Natural killer cell (primary cell): ENCODE measurements around the gene OR4D1. TPM values are rescaled to one million over a fixed set of nuclear protein-coding genes. Genes with fewer than 3 reads are reported as not detected.

Experiments
- ATAC-seq, 3 donors: fragments of 150-1000 bp in 2 of 3; fragments of 200-7000 bp in 1 of 3; cut with Tn5 transposase; 1 replicate in 1 of 3; 2 replicates in 2 of 3; pipeline ENCODE4 v1.10.0; 2021; ENCODE audit warnings: mild to moderate bottlenecking in 2 of 3, moderate library complexity in 2 of 3
- DNase-seq, 2 donors: peaks; one replicate each; pipeline versions ENCODE4 v3.0.0 to v3.0.0-alpha.2; 2013 to 2021; ENCODE audit warnings: mixed read lengths in 1 of 2
- H3K27ac ChIP-seq: one replicate; pipeline ENCODE4 v1.5.1; 2013; ENCODE audit warnings: mild to moderate bottlenecking, low read length
- H3K27me3 ChIP-seq: one replicate; pipeline ENCODE4 v1.6.1; 2013; ENCODE audit warnings: low read length; ENCODE audit not compliant: control insufficient read depth, insufficient read depth
- H3K36me3 ChIP-seq: one replicate; pipeline ENCODE4 v1.6.1; 2013; ENCODE audit warnings: low read length; ENCODE audit not compliant: control insufficient read depth, insufficient read depth
- H3K4me1 ChIP-seq: one replicate; pipeline ENCODE4 v1.6.1; 2013; ENCODE audit warnings: low read length; ENCODE audit not compliant: control insufficient read depth, insufficient read depth
- H3K4me3 ChIP-seq: one replicate; pipeline ENCODE4 v1.5.1; 2013; ENCODE audit warnings: low read length
- H3K9me3 ChIP-seq: one replicate; pipeline ENCODE4 v1.6.1; 2013; ENCODE audit warnings: low read length; ENCODE audit not compliant: control insufficient read depth, insufficient read depth
- H3K27ac Mint-ChIP-seq, 2 donors: one replicate each; pipeline ENCODE4 v1.8.0; 2022; ENCODE audit warnings: mild to moderate bottlenecking in 2 of 2, mixed read lengths in 2 of 2, moderate library complexity in 1 of 2
- H3K27me3 Mint-ChIP-seq, 2 donors: one replicate each; pipeline ENCODE4 v1.8.0; 2022; ENCODE audit warnings: low read depth in 2 of 2, mixed read lengths in 2 of 2
- H3K36me3 Mint-ChIP-seq: one replicate; pipeline ENCODE4 v1.8.0; 2022; ENCODE audit warnings: mixed read lengths
- H3K4me1 Mint-ChIP-seq, 2 donors: one replicate each; pipeline ENCODE4 v1.8.0; 2022; ENCODE audit warnings: mixed read lengths in 2 of 2
- H3K4me3 Mint-ChIP-seq: one replicate; pipeline ENCODE4 v1.8.0; 2022; ENCODE audit warnings: mild to moderate bottlenecking, moderate library complexity, mixed read lengths
- H3K9me3 Mint-ChIP-seq, 2 donors: one replicate each; pipeline ENCODE4 v1.8.0; 2022; ENCODE audit warnings: mixed read lengths in 2 of 2
- CTCF ChIP-seq: fragments of 200-600 bp; IDR thresholded peaks from one replicate; pipeline ENCODE4 v1.8.0; 2022; ENCODE audit warnings: antibody characterized with exemption
- WGBS: methylation state at CpG from one replicate; pipeline ENCODE4 v1.1.7; 2013; ENCODE audit warnings: missing lambda C conversion rate; ENCODE audit not compliant: insufficient coverage; 5-methylcytosine and 5-hydroxymethylcytosine counted together
- intact Hi-C: fragments of 100-400 bp; cut with micrococcal nuclease; formaldehyde crosslinking; loops from one replicate; pipeline ENCODE4 v1.14.2; 2022
- total RNA-seq, 4 donors: library from RNA; stranded (reverse); fragments of 120-200 nt in 1 of 4; gene quantifications; one replicate each; pipeline versions ENCODE4 v1.2.3 to v1.2.4, GENCODE V29; 2013 to 2022

The OR4D1 gene
- total RNA-seq, 3 donors from 2014 or later (not counting 1 experiment from before 2014, with no cell fraction given): 1.0 to 1.6 (median 1.2) TPM

DNA sequence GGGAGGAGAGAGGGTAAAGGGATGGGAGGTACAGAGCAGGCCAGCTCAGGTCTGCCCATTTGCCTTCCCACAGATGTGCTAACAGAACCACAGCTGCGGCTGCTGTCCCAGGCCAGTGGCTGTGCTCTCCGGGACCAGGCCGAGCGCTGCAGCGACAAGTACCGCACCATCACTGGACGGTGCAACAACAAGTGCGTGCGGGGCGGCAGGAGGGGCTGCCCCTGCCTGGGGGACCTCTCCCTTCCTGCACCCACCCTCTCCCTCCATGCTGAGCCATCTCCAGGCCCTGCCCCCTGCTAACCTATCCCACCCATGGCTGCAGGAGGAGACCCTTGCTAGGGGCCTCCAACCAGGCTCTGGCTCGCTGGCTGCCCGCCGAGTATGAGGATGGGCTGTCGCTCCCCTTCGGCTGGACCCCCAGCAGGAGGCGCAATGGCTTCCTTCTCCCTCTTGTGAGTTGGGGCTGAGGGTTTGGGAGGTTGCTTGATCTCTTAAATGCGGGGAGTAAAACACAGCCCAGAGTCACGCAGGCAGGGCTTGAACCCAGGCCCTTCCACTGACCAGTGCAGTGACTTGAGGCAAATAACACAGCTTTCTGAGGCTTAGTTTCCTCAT lies 45.6 kb downstream of the OR4D1 start:
- no peak for DNase-seq
- Histone ChIP-seq H3K4me1 (no peaks in the 10 kb centered on the region), H3K9me3 (no peaks in the 10 kb centered on the region), H3K27ac (no peak overlapping the region), H3K27me3 (peaks cover 3% of the 10 kb centered on the region), H3K4me3 (no peak overlapping the region), H3K36me3 (no peaks in the 10 kb centered on the region)
- ATAC-seq: no peak
- no peak overlapping the region for H3K27ac Mint-ChIP-seq
- no peaks in the 10 kb centered on the region for H3K36me3 Mint-ChIP-seq
- peaks cover 7 to 14% of the 10 kb centered on the region in 2 donors for H3K27me3 Mint-ChIP-seq
- intact Hi-C loops: no loop called here
- no peaks in the 10 kb centered on the region for H3K9me3 Mint-ChIP-seq
- H3K4me3 Mint-ChIP-seq: no peak overlapping the region
- WGBS: 88% methylated on average over 18 of the region's 18 CpGs
- TF ChIP-seq CTCF: no peak
- H3K4me1 Mint-ChIP-seq: no peaks in the 10 kb centered on the region

DNA sequence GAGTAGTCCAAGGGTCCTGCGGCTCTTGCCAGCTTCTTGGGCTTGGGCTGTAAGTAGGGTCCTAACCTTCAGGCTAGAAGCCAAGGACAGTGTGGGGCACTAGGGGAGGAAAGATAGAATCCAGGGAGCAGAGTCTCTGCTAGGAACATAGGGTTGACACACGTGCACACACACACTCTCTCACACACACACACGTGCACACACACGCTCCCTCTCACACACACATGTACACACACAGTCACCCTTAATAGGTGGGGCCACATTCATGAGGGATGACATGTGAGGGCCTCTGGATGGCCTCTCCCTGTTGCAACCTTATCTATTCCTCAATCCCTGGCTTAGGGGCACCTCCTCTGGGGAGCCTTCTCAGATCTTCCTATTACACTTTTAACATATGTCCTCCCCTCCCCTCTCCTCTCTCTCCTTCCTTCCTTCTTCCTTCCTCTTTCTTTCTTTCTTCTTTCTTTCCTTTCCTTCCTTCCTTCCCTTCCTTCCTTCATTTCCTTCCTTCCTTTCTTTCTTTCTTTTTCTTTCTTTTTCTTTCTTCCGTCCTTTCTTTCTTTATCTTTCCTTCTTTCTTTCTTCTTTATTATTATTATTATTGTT lies 47.4 kb downstream of the OR4D1 start:
- H3K27ac Mint-ChIP-seq: no peak overlapping the region
- 86% methylated on average over 4 of the region's 5 CpGs for WGBS
- H3K4me3 Mint-ChIP-seq: no peak overlapping the region
- peaks cover 0 to 15% of the 10 kb centered on the region in 2 donors for H3K27me3 Mint-ChIP-seq
- Histone ChIP-seq H3K4me3 (no peak overlapping the region), H3K27me3 (peaks cover 3% of the 10 kb centered on the region), H3K9me3 (no peaks in the 10 kb centered on the region), H3K4me1 (no peaks in the 10 kb centered on the region), H3K27ac (no peak overlapping the region), H3K36me3 (no peaks in the 10 kb centered on the region)
- no peaks in the 10 kb centered on the region for H3K36me3 Mint-ChIP-seq
- no peak for TF ChIP-seq CTCF
- peaks cover 0 to 4% of the 10 kb centered on the region in 2 donors for H3K4me1 Mint-ChIP-seq
- DNase-seq (no peak), ATAC-seq (no peak)
- intact Hi-C loops: no loop called here
- H3K9me3 Mint-ChIP-seq: no peaks in the 10 kb centered on the region

- Histone ChIP-seq H3K4me1 (no peaks in the 10 kb centered on the region), H3K27ac (no peak overlapping the region), H3K9me3 (no peaks in the 10 kb centered on the region), H3K27me3 (peaks cover 3% of the 10 kb centered on the region), H3K36me3 (no peaks in the 10 kb centered on the region), H3K4me3 (no peak overlapping the region)
- intact Hi-C loops: no loop called here
- H3K36me3 Mint-ChIP-seq: no peaks in the 10 kb centered on the region
- ATAC-seq (no peak), DNase-seq (no peak)
- H3K4me1 Mint-ChIP-seq: peaks cover 0 to 4% of the 10 kb centered on the region in 2 donors
- no peak overlapping the region for H3K4me3 Mint-ChIP-seq
- H3K27me3 Mint-ChIP-seq: peaks cover 0 to 15% of the 10 kb centered on the region in 2 donors
- no peak overlapping the region for H3K27ac Mint-ChIP-seq
- no peaks in the 10 kb centered on the region for H3K9me3 Mint-ChIP-seq
- no peak for TF ChIP-seq CTCF
- WGBS: 76% methylated on average over 6 of the region's 7 CpGs
These were observed 48.4 kb downstream of the OR4D1 start for GRCh38 chr17:58196610-58197009.
